ENCODE data around the gene ARID5B.

ARID5B gene

GRCh38 chr10:62108759-62109586, 207.5 kb downstream of the ARID5B start:
- H3K4me3 ChIP-seq (replicated peaks; ENCODE audit: low read depth, low read length), result no peak overlapping the region
- no peak for TF ChIP-seq CTCF (IDR thresholded peaks at IDR 0.05; ENCODE audit: low read length, missing control alignments)
- DNase-seq (ENCODE audit: low read depth), result no peak

DNA sequence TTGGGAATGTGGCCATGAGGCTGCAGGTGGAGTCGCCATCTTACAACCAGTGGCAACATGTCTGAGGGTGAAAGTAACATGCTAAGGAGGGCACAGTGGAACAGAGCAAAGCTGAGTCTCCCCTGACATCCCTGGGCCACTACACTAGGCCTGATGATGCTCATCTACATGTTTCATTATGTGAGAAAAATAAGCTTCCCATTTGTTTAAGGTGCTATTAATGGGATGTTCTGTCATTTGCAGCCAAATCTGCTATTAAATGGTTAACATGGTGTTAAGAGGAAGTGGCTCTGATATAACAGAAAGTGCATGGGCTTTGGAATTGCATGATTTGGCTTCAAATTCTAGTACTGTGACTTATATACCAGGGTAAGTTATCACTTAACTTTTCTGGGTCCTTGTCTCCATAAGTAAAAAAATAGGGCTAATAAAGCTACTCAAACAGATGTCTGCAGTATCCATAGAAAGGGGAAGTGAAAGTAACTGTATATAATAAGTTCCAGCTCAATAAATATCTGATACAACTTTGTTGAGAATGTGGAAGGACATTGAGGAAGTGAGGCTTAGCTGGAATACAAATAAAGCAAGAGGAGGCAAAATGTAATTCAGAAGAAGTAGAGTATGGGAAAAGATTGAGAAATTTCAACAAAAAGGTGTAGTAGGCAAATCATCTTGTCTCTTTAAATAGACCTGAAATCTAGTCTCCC, 208.2 kb downstream of the ARID5B start:
- DNase-seq (ENCODE audit: low read depth), result no peak
- H3K4me3 ChIP-seq (replicated peaks; ENCODE audit: low read depth, low read length), result no peak overlapping the region
- TF ChIP-seq CTCF (IDR thresholded peaks at IDR 0.05; ENCODE audit: low read length, missing control alignments), result no peak

DNA sequence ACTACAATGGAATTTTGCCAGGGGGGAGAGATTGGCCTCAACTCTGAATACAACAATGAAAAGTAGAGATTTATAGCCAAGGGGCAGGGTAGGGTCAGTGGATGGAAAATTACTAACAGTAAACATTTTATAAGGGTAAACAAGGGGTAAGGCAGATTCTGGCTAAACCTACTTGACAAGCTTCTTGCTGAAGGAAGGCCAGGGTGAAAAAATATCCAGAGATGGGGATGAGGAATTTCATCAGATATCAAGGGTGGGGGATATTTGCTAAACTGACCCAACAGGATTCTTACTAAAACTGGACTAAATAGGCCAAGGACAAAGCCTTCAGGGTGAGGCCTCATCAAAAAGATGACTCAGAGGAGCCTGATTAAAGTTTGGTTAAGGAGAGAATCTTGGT, 210.8 kb downstream of the ARID5B start:
- no peak for TF ChIP-seq CTCF (IDR thresholded peaks at IDR 0.05; ENCODE audit: low read length, missing control alignments)
- no peak for DNase-seq (ENCODE audit: low read depth)
- H3K4me3 ChIP-seq (replicated peaks; ENCODE audit: low read depth, low read length), result no peak overlapping the region

GRCh38 chr10:62112963-62113362, 211.5 kb downstream of the ARID5B start:
- no peak overlapping the region for H3K4me3 ChIP-seq (replicated peaks; ENCODE audit: low read depth, low read length)
- no peak for TF ChIP-seq CTCF (IDR thresholded peaks at IDR 0.05; ENCODE audit: low read length, missing control alignments)
- DNase-seq (ENCODE audit: low read depth), result no peak

DNA sequence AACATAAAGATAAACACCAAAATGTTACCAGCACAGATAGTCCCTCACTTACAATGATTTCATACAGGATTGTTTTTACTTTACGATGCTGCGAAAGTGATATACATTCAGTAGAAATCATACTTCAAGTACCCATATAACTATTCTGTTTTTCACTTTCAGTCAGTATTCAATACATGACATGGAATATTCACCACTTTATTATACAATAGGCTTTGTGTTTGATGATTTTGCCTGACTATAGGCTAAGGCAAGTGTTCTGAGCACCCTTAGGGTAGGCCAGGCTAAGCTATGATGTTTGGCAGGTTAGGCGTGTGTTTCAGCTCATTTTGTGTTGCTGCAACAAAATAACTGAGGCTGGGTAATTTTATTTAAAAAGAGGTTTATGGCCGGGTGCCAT, 212.2 kb downstream of the ARID5B start:
- TF ChIP-seq CTCF (IDR thresholded peaks at IDR 0.05; ENCODE audit: low read length, missing control alignments), result no peak
- no peak for DNase-seq (ENCODE audit: low read depth)
- no peak overlapping the region for H3K4me3 ChIP-seq (replicated peaks; ENCODE audit: low read depth, low read length)

- DNase-seq (ENCODE audit: low read depth), result no peak
- no peak for TF ChIP-seq CTCF (IDR thresholded peaks at IDR 0.05; ENCODE audit: low read length, missing control alignments)
- H3K4me3 ChIP-seq (replicated peaks; ENCODE audit: low read depth, low read length), result no peak overlapping the region
These were observed 213.8 kb downstream of the ARID5B start for GRCh38 chr10:62115321-62115720.
